ENCODE data around the gene ZFP62.

ZFP62 gene

DNA sequence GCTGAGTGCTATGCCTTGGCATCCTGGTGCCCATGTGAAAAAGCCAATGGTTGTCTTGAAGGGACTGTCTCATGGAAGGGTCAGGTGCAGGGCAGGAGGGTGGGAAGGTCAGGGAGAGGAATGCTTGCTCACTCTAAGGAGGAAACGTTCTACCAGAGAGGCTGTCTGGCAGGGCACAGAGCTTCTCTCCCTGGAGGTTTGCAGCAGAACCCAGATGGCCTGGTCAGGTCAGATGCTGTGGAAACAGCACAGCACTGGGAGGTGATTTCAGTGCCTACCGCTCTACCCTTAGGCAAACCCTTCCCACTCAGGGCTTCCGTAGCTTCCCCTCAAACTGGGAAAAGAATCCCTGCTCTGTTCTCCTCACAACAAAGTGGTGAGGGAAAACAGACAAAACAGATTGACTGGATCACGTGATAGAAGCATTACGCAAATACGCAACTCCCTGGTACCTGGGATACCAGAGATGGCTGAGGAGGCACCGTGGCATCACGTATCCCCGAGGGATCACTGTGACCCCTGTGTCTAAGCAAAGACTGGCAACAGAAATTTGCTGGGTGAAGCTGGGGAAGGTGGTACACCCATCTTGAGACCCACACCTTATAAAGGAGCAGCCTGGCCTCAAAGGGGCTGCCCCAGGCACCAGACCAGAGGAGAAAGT is 54.6 kb downstream of the ZFP62 start:
- DNase-seq (ENCODE audit: insufficient read length, low spot score) (no peak), FAIRE-seq (no peak)
- TF ChIP-seq POLR2A (IDR thresholded peaks at IDR 0.05; ENCODE audit: low read depth, low read length) = no peak

DNA sequence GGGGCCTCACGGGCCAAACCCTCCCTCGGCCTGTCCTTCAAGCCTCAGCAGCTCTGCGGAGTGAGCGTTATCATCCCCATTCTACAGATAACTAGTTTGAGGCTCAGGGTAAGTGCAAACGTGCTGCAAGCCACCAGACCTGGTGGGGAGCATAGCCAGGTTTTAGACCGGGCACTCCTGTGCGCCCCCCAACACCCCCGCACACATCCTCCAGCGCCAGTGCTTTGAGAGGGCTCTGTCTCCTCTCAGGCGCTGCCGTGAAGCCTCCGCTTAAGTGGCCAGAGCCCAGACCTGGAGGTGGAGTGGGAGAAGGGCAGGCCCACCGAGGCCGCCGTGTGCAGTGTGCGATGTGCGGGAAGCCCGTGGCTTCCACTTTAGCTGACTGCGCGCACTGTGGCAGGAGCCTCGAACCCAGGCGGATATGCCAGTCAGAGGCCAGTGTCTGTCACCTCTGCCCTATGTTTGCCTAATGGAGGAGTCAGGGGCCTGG is 56.9 kb downstream of the ZFP62 start:
- DNase-seq (ENCODE audit: insufficient read length, low spot score) = no peak
- TF ChIP-seq POLR2A (IDR thresholded peaks at IDR 0.05; ENCODE audit: low read depth, low read length) = no peak
- no peak for FAIRE-seq

DNA sequence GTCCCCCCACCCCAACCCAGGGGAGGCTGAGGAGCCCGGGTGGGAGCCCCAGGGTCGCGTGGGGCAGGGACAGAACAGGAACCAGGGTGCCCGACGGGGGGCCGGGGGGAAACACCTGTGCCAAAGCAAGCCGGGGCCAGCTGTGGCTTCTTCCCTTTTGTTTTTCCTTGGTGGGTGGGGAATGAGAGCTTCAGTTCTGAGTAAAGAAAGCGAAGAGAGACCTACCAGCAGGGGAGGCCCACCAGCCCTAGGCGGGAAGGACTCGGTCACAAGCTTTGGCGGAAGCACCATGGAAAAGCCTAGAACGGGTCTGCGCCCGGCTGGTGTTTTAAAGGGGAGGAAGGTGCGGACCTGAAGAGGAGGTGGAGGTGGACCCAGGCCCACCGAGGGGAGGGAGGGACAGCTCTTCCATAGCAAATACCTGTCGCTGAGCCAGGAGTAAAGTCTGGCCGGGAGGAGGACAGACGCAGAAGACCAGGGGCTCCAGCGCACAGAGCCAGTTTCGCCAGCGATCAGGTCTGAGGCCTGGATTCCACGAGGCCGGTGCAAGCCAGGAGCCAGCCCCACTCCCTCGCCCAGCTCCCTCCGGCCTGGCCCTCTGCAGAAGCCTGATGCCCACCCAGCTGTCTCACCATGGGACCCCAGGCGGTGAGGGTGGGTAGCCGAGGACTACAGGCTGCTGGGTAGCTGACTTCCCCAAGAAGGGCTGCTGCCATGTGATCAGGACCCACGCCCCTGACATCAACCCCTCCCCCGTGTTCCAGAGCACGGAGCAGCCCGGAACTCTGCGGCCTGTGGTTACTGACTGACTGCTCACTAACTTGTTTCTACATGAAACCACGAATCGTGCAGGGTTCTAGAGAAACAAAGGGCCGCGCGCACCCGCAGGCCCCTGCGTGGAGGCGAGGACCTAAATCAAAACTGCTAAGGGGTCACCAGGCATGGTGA is 57.6 kb downstream of the ZFP62 start:
- no peak for FAIRE-seq
- TF ChIP-seq POLR2A (IDR thresholded peaks at IDR 0.05; ENCODE audit: low read depth, low read length) = no peak
- no peak for DNase-seq (ENCODE audit: insufficient read length, low spot score)

DNA sequence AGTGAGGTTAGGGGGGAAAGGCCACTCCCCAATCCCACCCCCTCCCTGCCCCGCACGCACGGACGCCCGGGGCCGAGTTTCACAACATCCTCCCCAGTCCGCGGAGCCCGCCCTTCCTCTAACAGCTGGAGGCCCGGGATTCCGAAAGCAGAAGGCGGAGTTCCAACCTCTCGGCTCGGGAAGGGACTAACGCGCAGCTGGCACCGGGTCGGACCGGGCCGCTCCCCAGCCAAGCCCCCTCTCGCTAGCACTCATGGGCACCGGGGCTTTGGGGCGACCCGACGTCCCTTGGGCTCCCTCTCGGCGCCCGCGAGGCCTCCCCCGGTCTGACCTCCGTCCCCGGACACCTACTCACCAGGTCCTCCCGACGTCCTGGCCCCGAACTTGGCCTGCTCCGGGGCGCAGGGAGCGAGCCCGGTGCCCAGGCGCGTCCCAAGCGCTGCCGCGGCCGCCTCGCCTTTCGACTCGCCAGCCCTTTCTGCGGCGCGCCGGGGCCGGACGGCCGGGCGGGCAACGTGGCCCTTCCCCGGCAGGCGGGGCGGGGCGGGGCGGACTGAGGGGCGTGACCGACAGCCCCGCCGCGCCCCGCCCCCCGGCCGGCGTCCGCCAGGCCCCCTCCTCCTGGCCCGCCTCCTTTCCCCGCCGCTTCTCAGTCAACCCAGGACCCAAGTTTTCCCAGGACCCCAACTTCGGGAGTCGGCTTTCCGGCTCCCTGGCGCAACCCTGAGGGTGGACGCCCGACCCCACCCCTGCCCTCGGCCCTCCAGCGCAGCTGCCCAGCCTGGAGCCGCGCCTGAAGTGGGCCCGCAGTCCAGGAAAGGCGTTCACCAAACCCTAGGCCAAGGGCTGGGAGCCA is 58.5 kb downstream of the ZFP62 start, which contains the start of gene MGAT1:
Gene MGAT1, minus strand, starts transcription at position 482 of the 856 bp plus-strand sequence. CDS start 9,835 bp downstream, outside the sequence.
- peak; percentile 93 for TF ChIP-seq POLR2A (IDR thresholded peaks at IDR 0.05; ENCODE audit: low read depth, low read length)
- FAIRE-seq = no peak
- peak; percentile 71 for DNase-seq (ENCODE audit: insufficient read length, low spot score)

DNA sequence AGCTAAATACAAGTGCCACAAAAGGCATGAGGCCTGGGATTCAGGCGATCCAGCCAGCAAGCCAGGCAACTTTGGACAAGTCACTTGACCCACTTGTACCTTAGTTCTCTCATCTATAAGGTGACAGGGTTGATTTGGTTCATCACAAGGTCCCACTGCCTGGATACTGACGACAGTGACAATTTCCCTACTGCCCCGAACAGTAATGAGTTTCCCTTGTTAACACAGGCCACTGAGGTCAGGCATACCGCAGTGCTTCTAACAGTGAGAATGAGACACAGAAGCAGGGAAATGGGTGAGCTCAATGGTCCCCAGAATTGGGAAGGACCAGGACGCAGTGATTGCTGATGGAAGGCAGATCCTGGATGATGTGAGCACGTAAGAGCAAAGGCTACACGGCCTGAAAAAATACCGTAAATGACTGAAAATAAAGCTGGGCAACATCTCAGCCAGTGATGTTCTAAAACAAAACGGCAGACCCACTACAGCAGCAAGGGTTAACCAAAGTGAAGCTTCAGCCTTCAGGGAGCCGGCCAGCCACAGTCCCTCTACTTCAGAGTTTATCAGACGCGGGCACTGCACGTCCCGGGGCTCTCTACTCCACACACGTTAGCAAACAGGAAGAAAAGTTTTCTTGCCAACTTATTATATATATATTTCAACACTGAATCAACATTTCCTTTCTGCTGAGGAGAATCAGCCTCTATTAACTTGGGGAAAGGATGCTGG is 59.3 kb downstream of the ZFP62 start:
- FAIRE-seq = no peak
- TF ChIP-seq POLR2A (IDR thresholded peaks at IDR 0.05; ENCODE audit: low read depth, low read length) = no peak
- no peak for DNase-seq (ENCODE audit: insufficient read length, low spot score)

DNA sequence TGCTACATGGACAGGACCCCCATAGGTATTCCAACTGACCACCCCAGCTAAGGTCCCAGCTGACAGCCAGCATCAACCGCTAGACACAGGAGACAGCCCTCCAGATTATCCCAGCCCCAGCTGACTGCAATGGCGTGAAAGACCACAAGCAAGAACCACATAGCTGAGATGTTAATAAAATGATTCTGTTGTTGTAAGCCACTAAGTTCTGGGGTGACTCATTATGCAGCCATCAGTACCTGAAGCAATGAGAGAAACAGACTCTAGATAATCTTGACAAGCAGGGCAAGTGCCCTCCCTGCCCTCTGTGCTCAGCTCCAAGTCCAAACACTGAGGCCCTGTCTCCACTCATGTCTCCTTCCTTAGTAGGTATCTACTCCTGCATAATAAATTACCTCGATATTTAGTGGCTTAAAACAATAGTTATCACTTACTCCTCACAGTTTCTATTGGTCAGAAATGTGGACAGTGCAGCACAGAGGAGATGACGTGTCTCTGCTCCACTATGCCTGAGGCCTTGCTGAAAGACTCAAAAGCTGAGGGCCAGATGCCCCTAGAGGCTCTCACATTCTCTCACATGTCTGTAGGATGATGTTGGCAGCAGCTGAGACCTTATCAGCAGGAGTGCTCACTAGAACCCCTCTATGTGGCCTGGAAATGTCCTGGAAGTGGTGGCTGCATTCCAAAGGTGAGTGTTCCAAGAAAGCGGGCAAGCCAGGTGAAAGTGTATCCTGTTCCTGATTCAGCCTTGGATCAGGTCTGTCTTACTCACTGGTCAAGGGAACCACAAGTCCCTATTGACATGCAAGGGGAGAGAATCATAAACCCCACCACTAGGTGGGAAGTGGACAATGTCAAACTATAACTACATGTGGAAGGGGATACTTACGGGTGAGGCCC is 60.9 kb downstream of the ZFP62 start:
- TF ChIP-seq POLR2A (IDR thresholded peaks at IDR 0.05; ENCODE audit: low read depth, low read length) = no peak
- DNase-seq (ENCODE audit: insufficient read length, low spot score) = peak; percentile 83
- no peak for FAIRE-seq

GRCh38 chr5:180799194-180799593 is 61.9 kb downstream of the ZFP62 start:
- no peak for TF ChIP-seq POLR2A (IDR thresholded peaks at IDR 0.05; ENCODE audit: low read depth, low read length)
- no peak for FAIRE-seq
- DNase-seq (ENCODE audit: insufficient read length, low spot score) = no peak

GRCh38 chr5:180798193-180798592 is 62.9 kb downstream of the ZFP62 start:
- DNase-seq (ENCODE audit: insufficient read length, low spot score) (no peak), FAIRE-seq (no peak)
- TF ChIP-seq POLR2A (IDR thresholded peaks at IDR 0.05; ENCODE audit: low read depth, low read length) = no peak
